HCT116 (cell line): ENCODE data around the gene PACSIN2. TPM values are rescaled to one million over a fixed set of nuclear protein-coding genes. Genes with fewer than 3 reads are reported as not detected.

Source experiments
- ATAC-seq: fragments of 200-7000 bp; cut with Tn5 transposase; 2 replicates; pipeline ENCODE4 v1.9.1; 2020; ENCODE audit warnings: mild to moderate bottlenecking, moderate library complexity
- BruUV-seq: library from RNA; stranded (reverse); fragments of 400-500 nt; replicated peaks from 2 replicates; lab custom pipeline; 2021; lab: Mats Ljungman, UMichigan
- CTCF ChIA-PET: fragments of 300-600 bp; sonication (Branson Sonifier 250); formaldehyde crosslinking; loops from one replicate; lab custom pipeline; 2021; ENCODE audit warnings: antibody characterized with exemption; lab: Charles Lee
- POLR2A ChIA-PET: fragments of 300-600, 350-600 bp; sonication (Branson Sonifier 250); formaldehyde crosslinking; loops from one replicate; lab custom pipeline; 2021; ENCODE audit warnings: antibody characterized with exemption; lab: Charles Lee
- RAD21 ChIA-PET, 2 experiments: fragments of 300-600 bp; sonication (Branson Sonifier 250); formaldehyde crosslinking; loops; one replicate each; lab custom pipeline; 2023; ENCODE audit warnings: low total read pairs in 2 of 2; ENCODE audit not compliant: uncharacterized antibody in 2 of 2, unreplicated experiment in 2 of 2, low non-redundant PET in 1 of 2; lab: Charles Lee
- DNase-seq: peaks from one replicate; pipeline ENCODE4 v3.0.0-alpha.2; 2010; ENCODE audit warnings: low read depth, low spot score
- H2AFZ ChIP-seq: fragments of 200-600 bp; shearing (Covaris generic), sonication (generic); 2 replicates; pipeline ENCODE4 v1.6.1; 2017; ENCODE audit warnings: low read depth, mixed run types, mixed read lengths, antibody characterized with exemption, low read length; ENCODE audit not compliant: poor library complexity, severe bottlenecking
- H3K27ac ChIP-seq: 2 replicates; pipeline ENCODE4 v1.5.1; 2012; ENCODE audit warnings: low read depth, low read length
- H3K27me3 ChIP-seq: fragments of 200-600 bp; sonication (generic); 2 replicates; pipeline ENCODE4 v1.6.1; 2016; ENCODE audit warnings: mixed run types, low read length, mixed read lengths; ENCODE audit not compliant: insufficient read depth
- H3K36me3 ChIP-seq, 2 experiments: fragments of 200-500 bp in 1 of 2; fragments of 200-600 bp in 1 of 2; sonication (Bioruptor generic) in 1 of 2; sonication (generic) in 1 of 2; 2 replicates each; pipeline versions ENCODE4 v1.5.1 to v1.6.1; 2014 to 2016; ENCODE audit warnings: low read length in 2 of 2, inconsistent platforms in 1 of 2, mixed read lengths in 1 of 2, mixed run types in 1 of 2; ENCODE audit not compliant: insufficient read depth in 2 of 2, control insufficient read depth in 1 of 2
- H3K4me1 ChIP-seq, 2 experiments: fragments of 200-600 bp in 1 of 2; sonication (generic) in 1 of 2; 2 replicates each; pipeline versions ENCODE4 v1.5.1 to v1.6.1; 2012 to 2017; ENCODE audit warnings: low read length in 2 of 2, inconsistent platforms in 1 of 2, mild to moderate bottlenecking in 1 of 2, mixed read lengths in 1 of 2, mixed run types in 1 of 2, moderate library complexity in 1 of 2; ENCODE audit not compliant: insufficient read depth in 2 of 2, control insufficient read depth in 1 of 2
- H3K4me2 ChIP-seq: fragments of 200-600 bp; sonication (generic); 2 replicates; pipeline ENCODE4 v1.6.1; 2017; ENCODE audit warnings: mixed run types, low read length, mixed read lengths
- H3K4me3 ChIP-seq, 2 experiments: fragments of 200-600 bp in 1 of 2; sonication (generic) in 1 of 2; replicated peaks in 1 of 2; 2 replicates each; pipeline ENCODE4 v1.5.1; 2011 to 2016; ENCODE audit warnings: low read length in 2 of 2, control low read depth in 1 of 2, low read depth in 1 of 2, mild to moderate bottlenecking in 1 of 2, mixed read lengths in 1 of 2, mixed run types in 1 of 2
- H3K79me2 ChIP-seq: fragments of 200-600 bp; sonication (generic); 2 replicates; pipeline ENCODE4 v1.6.1; 2017; ENCODE audit warnings: mild to moderate bottlenecking, mixed run types, low read length, moderate library complexity, mixed read lengths; ENCODE audit not compliant: insufficient read depth
- H3K9ac ChIP-seq: fragments of 200-600 bp; sonication (generic); 2 replicates; pipeline ENCODE4 v1.6.1; 2016; ENCODE audit warnings: low read length, mixed read lengths
- H3K9me2 ChIP-seq: fragments of 200-600 bp; sonication (generic), shearing (Covaris generic); 2 replicates; pipeline ENCODE4 v1.6.1; 2017; ENCODE audit warnings: mixed run types, mild to moderate bottlenecking, moderate library complexity; ENCODE audit not compliant: insufficient read depth
- H3K9me3 ChIP-seq, 2 experiments: fragments of 200-500 bp in 1 of 2; fragments of 200-600 bp in 1 of 2; sonication (Bioruptor generic) in 1 of 2; sonication (generic) in 1 of 2; 2 replicates each; pipeline ENCODE4 v1.6.1; 2014 to 2017; ENCODE audit warnings: low read length in 2 of 2, mixed read lengths in 2 of 2, inconsistent platforms in 1 of 2, low read depth in 1 of 2, mild to moderate bottlenecking in 1 of 2, mixed run types in 1 of 2, moderate library complexity in 1 of 2; ENCODE audit not compliant: control insufficient read depth in 1 of 2, insufficient read depth in 1 of 2
- H4K20me1 ChIP-seq: fragments of 200-600 bp; sonication (generic), shearing (Covaris generic); 2 replicates; pipeline ENCODE4 v1.6.1; 2017; ENCODE audit warnings: mixed run types, mild to moderate bottlenecking, moderate library complexity; ENCODE audit not compliant: insufficient read depth
- CBX3 ChIP-seq: IDR thresholded peaks from 2 replicates; pipeline ENCODE4 v1.6.1; 2012; ENCODE audit warnings: low read depth
- CEBPB ChIP-seq: IDR thresholded peaks from 2 replicates; pipeline ENCODE4 v1.6.1; 2012; ENCODE audit warnings: low read depth
- ELF1 ChIP-seq: IDR thresholded peaks from 2 replicates; pipeline ENCODE4 v1.6.1; 2012; ENCODE audit warnings: low read depth, borderline replicate concordance
- FOSL1 ChIP-seq: IDR thresholded peaks from 2 replicates; pipeline ENCODE4 v1.6.1; 2012; ENCODE audit warnings: low read depth
- RAD21 ChIP-seq: IDR thresholded peaks from 2 replicates; pipeline ENCODE4 v1.6.1; 2012; ENCODE audit warnings: low read depth, mild to moderate bottlenecking
- SIN3A ChIP-seq: IDR thresholded peaks from 2 replicates; pipeline ENCODE4 v1.6.1; 2012; ENCODE audit warnings: low read depth
- ZNF274 ChIP-seq: fragments of 200-500 bp; sonication (Bioruptor generic); IDR thresholded peaks from 2 replicates; pipeline ENCODE4 v1.6.1; 2014; ENCODE audit warnings: mild to moderate bottlenecking, low read depth, low read length, inconsistent platforms
- intact Hi-C: fragments of 100-400 bp; cut with micrococcal nuclease; formaldehyde crosslinking; loops from 2 replicates; pipeline ENCODE4 v1.10.0; 2022
- total RNA-seq: library from RNA; stranded (reverse); gene quantifications from one replicate; pipeline ENCODE4 v1.2.1, GENCODE V29; 2021; ENCODE audit not compliant: unreplicated experiment
- TF ChIP-seq, protein P1 (sequence below): IDR thresholded peaks from 2 replicates; pipeline ENCODE4 v1.6.1; 2012
- TF ChIP-seq, protein P2 (sequence below): IDR thresholded peaks from 2 replicates; pipeline ENCODE4 v1.6.1; 2012; ENCODE audit warnings: low read depth
- TF ChIP-seq, protein P3 (sequence below): IDR thresholded peaks from 2 replicates; pipeline ENCODE4 v1.6.1; 2011; ENCODE audit warnings: mild to moderate bottlenecking, low read length, moderate library complexity; ENCODE audit not compliant: insufficient replicate concordance; ENCODE audit errors: extremely low read depth

PACSIN2 gene
- total RNA-seq, 1 experiment from 2014 or later = 48.2 TPM

DNA sequence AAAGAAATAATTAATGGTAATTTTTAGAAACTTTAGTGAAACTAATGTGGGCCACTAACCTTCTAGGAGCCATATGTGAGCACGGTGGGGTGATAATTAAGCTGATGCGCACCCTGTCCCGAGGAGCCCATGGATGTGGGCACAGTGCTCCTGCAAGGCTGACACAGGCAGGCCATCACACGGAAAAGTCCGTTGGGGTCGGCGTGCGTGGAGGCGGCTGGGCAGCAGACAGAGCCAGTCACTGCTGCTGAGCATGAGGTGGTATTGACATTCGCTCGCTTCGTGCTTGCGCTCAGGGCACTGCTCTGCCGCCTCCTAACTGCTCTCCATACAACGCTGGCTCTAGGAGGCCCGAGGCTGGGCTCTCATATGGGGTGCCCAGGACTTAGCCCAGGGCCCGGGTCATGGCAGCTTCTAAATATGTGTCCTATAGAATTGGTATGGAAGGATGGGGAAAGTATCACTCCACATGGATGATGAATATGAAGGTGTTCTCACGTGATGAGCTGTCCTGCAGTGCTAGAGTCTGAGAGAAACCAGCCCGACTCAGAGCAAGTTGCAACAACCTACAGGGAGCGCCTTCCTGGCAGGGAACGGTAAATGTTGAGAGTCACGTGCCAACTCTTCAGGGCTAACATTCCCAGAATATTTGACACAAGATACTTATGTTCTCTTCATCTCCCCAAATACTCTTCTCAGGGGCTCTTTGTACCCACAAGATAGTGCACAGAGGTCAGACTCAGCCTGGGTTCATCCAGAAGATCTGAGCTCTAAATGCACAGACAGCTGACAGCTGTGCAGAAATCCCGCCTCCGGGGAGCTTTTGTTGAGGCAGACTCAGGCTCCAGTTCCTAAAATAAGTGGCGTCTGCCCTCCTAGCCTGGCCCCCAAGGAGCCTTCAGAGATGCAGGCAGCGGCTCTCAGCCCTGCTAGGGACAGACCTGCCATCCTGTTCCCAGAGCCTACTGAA is 107.3 kb downstream of the PACSIN2 start:
- intact Hi-C loops = no loop called here
- Histone ChIP-seq H3K36me3 (peaks cover 0 to 2% of the 10 kb centered on the region in 2 experiments; a peak in 2 of 4 replicates), H3K27me3 (no peaks in the 10 kb centered on the region), H3K4me1 (peaks cover 0 to 3% of the 10 kb centered on the region in 2 experiments; a peak in 1 of 4 replicates), H3K9me2 (no peaks in the 10 kb centered on the region), H3K4me2 (no peak overlapping the region), H3K9ac (no peak overlapping the region), H2AFZ (no peak overlapping the region), H3K9me3 (no peaks in the 10 kb centered on the region), H3K27ac (no peak overlapping the region), H3K79me2 (no peaks in the 10 kb centered on the region; the same call in 1 of the 2 replicates), H4K20me1 (no peaks in the 10 kb centered on the region), H3K4me3 (no peak overlapping the region)
- DNase-seq (no peak), ATAC-seq (no peak)
- TF ChIP-seq ZNF274 = no peak
- no peak for TF ChIP-seq SIN3A
- POLR2A ChIA-PET = no interaction called here
- RAD21 ChIA-PET = no interaction called here
- no TSS peak for BruUV-seq
- CTCF ChIA-PET = no interaction called here

DNA sequence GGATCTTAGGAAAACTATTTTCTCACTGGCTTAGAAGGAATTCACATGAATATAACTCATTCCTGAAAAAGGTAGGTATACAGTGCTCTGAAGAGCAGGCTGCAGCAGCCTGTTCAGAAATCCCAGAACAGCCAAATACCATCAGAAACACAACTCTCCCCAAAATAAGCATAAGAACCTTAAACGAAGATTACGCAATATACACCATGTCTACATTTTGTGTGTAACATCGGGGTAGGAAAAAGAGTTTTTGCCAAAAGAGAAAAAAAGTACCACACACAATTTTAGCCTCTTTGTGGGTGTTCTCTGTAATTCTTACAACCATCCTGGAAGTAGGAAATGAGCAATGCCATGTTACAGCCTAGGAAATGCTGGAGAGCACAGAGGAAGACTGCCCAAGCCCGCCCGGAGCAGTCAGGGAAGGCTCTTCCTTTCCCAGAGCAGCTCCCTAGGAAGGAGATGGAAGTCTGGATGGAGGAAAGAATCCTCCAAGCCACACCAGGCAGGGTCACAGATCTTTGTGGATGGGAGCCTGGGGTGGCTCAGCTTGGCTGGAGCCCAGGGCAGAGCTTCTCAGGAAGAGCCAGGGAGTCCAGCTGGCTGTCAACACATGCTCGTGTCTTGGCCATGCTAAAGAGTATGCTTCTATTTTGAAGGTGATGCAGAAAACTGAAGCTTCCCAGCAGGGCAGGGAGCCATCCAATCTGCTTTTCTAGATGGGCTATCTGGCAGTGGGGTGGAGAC is 108.2 kb downstream of the PACSIN2 start:
- ChIA-PET POLR2A (no interaction called here), RAD21 (no interaction called here), CTCF (no interaction called here)
- Histone ChIP-seq H4K20me1 (no peaks in the 10 kb centered on the region), H3K27ac (no peak overlapping the region), H3K9me2 (no peaks in the 10 kb centered on the region), H3K9ac (no peak overlapping the region), H2AFZ (no peak overlapping the region), H3K79me2 (no peaks in the 10 kb centered on the region; the same call in 1 of the 2 replicates), H3K4me3 (no peak overlapping the region), H3K36me3 (peaks cover 0 to 2% of the 10 kb centered on the region in 2 experiments; a peak in 2 of 4 replicates), H3K4me2 (no peak overlapping the region), H3K4me1 (peaks cover 0 to 3% of the 10 kb centered on the region in 2 experiments; a peak in 1 of 4 replicates), H3K9me3 (no peaks in the 10 kb centered on the region), H3K27me3 (no peaks in the 10 kb centered on the region)
- BruUV-seq = no TSS peak
- intact Hi-C loops = no loop called here
- DNase-seq (no peak), ATAC-seq (no peak)
- TF ChIP-seq CBX3 (no peak), RAD21 (no peak), ELF1 (no peak), CEBPB (no peak), ZNF274 (no peak), FOSL1 (no peak)
- TF ChIP-seq, protein P1, sequence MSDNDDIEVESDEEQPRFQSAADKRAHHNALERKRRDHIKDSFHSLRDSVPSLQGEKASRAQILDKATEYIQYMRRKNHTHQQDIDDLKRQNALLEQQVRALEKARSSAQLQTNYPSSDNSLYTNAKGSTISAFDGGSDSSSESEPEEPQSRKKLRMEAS = no peak
- TF ChIP-seq, protein P2, sequence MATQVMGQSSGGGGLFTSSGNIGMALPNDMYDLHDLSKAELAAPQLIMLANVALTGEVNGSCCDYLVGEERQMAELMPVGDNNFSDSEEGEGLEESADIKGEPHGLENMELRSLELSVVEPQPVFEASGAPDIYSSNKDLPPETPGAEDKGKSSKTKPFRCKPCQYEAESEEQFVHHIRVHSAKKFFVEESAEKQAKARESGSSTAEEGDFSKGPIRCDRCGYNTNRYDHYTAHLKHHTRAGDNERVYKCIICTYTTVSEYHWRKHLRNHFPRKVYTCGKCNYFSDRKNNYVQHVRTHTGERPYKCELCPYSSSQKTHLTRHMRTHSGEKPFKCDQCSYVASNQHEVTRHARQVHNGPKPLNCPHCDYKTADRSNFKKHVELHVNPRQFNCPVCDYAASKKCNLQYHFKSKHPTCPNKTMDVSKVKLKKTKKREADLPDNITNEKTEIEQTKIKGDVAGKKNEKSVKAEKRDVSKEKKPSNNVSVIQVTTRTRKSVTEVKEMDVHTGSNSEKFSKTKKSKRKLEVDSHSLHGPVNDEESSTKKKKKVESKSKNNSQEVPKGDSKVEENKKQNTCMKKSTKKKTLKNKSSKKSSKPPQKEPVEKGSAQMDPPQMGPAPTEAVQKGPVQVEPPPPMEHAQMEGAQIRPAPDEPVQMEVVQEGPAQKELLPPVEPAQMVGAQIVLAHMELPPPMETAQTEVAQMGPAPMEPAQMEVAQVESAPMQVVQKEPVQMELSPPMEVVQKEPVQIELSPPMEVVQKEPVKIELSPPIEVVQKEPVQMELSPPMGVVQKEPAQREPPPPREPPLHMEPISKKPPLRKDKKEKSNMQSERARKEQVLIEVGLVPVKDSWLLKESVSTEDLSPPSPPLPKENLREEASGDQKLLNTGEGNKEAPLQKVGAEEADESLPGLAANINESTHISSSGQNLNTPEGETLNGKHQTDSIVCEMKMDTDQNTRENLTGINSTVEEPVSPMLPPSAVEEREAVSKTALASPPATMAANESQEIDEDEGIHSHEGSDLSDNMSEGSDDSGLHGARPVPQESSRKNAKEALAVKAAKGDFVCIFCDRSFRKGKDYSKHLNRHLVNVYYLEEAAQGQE = no peak
- TF ChIP-seq, protein P3, sequence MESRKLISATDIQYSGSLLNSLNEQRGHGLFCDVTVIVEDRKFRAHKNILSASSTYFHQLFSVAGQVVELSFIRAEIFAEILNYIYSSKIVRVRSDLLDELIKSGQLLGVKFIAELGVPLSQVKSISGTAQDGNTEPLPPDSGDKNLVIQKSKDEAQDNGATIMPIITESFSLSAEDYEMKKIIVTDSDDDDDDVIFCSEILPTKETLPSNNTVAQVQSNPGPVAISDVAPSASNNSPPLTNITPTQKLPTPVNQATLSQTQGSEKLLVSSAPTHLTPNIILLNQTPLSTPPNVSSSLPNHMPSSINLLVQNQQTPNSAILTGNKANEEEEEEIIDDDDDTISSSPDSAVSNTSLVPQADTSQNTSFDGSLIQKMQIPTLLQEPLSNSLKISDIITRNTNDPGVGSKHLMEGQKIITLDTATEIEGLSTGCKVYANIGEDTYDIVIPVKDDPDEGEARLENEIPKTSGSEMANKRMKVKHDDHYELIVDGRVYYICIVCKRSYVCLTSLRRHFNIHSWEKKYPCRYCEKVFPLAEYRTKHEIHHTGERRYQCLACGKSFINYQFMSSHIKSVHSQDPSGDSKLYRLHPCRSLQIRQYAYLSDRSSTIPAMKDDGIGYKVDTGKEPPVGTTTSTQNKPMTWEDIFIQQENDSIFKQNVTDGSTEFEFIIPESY = no peak
